ENCODE measurements around the gene QRSL1.
"Not testable (repeated sequence)": the region's sequence is repeated elsewhere in the genome, so short reads cannot be mapped to it uniquely, and the experiment has no call there.

Gene QRSL1

DNA sequence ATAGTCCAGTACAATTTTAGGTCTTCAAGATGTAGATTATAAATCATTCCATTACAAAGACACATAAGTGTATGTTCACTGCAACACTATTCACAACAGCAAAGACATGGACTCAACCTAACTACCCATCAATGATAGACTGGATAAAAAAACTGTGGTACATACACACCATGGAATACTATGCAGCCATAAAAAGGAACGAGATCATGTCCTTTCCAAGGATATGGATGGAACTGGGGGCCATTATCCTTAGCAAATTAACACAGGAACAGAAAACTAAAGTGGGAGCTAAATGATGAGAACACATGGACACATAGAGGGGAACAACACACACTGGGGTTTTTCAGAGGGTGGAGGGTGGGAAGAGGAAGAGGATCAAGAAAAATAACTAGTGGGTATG lies 6.3 kb upstream of the QRSL1 start:
- DNase-seq (ENCODE audit: low spot score) = no peak

DNA sequence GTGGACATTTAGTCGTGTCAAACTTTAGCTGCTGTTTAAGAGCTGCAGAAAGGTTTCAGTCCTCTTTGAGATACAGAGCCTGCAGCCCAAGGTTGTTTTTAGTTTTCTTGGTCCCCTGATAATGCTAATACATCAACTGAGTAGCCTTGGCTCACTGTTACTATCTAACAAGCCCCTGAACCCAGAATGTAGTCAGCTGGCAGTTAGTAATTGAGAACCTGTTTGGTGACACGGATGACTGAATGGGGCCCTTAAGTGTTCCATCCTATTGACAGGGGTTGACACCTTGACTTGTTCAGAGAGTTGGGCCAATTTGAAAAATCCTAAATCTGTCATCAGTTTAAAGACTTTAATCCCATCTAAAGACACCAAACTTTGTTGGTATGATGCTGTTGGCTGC lies 2.9 kb upstream of the QRSL1 start:
- no peak for DNase-seq (ENCODE audit: low spot score)

DNA sequence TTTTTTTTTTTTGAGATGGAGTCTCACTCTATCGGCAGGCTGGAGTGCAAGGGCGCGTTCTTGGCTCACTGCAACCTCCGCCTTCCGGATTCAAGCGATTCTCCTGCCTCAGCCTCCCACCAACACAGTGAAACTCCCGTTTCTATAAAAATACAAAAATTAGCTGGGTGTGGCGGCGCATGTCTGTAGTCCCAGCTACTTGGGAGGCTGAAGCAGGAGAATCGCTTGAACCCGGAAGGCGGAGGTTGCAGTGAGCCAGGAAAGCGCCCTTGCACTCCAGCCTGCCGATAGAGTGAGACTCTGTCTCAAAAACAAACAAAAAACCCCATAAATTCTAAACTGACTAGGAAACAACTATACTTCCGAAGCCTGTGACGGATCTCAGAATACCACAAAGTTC lies 1.6 kb upstream of the QRSL1 start:
- DNase-seq (ENCODE audit: low spot score) = not testable (repeated sequence)

DNA sequence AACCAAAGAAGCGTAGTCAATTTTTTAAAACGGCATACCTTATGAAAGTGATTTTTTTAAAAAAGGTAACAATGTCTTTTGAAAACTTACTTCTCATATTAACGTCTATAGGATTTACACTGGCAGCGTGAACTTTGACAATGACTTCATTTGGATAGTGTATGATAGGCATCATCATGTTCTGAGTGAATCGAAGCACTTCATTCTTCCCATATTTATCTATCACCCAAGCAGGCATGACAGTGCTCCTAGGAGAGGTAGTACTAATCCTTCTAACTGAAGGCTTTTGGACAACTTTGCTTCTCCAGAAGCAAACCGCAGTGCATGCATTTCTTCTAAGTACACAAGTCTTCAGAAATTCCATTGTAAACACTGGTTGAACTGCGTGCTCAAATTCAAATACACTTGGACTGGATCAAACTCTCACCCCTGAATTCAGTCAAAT lies 698 bp upstream of the QRSL1 start:
- DNase-seq (ENCODE audit: low spot score) = peak; percentile 7

- DNase-seq (ENCODE audit: low spot score) = no peak
Measured at GRCh38 chr6:106629859-106630163, 433 bp downstream of the QRSL1 start.

DNA sequence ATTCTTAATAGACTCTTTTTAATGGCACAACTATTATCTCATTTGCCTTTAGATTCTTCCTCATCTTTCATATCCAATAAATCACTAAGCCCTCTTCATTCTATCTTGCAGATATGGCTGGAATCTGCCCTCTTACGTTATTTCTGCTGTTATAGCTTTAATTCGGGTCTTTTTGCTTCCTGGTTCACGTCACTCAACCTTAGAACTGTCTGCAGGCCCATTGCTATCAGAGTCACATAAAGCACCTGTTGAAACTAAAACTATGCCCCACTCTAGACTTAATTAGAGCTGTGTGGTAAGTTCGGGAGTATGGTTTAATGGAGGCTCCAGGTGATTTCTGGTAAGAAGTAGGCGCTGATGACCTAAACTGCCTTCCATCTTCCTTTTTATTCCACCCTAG lies 988 bp downstream of the QRSL1 start:
- DNase-seq (ENCODE audit: low spot score) = peak; percentile 29

DNA sequence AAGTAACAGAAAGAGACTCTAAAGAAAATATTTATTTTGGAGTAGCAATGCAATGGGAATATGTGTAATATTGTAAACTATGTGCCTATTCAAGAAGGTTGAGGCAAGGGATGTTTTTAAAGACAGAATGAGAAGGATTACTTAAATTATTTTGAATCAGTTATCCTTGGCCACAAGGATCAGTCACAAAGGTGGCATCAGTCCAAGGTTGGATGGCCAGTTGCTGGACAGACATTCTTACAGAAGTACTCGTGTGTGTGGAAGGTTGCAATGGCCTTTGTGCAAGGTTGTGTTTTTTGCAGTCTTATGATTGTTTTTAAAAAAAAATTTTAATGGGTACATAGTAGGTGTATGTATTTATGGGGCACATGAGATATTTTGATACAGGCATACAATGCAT lies 2.0 kb downstream of the QRSL1 start:
- no peak for DNase-seq (ENCODE audit: low spot score)

- no peak for DNase-seq (ENCODE audit: low spot score)
Measured at GRCh38 chr6:106634565-106634964, 5.2 kb downstream of the QRSL1 start.

GRCh38 chr6:106637051-106637716 lies 7.8 kb downstream of the QRSL1 start:
- no peak for DNase-seq (ENCODE audit: low spot score)

DNA sequence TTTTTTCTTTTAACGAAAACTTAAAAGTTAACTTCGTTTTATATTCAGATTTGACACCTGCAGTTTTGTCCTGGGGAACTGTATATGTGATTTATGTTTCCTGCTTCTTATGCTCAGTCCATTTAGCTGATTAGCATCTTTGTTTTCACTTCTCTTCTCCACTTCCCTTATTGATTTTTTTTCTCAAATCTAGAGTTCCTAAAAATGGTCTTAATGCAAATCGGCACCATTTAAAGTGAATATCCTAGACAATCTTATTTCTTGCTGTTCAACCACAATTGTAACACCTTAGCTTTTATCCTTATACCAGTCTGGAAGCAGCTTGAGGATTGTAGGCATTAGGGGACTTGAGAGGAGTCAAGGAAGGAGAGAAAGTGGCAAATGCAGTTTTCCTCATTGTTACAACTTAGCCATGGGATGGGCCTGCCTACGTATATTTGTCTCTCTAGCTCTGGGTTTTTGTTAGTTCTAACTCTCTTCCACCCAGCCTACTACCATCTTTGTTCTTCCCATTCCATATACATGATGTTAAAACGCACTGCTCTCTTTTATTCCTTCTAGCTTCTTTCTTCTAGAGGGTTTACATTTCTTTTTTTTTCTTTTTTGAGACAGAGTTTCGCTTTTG lies 8.5 kb downstream of the QRSL1 start:
- DNase-seq (ENCODE audit: low spot score) = no peak

DNA sequence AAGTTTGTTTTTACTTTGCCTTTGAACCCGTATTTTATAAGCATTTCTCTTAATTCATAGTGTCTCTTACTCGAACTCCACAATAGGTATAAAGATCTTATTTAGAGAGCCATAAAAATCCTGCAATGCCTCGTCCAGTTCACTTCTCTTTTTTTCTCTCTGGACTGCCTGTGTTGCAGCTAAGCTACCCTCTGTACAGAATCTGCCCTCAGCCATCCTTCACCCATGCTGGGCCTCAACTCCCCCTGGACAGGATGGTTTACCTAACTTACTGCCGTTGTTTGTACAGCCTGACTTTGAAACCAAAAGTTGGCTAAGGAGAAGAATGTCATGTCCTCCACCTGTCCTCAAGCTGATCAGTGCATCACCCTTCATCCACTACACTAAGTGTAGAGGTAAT lies 10.4 kb downstream of the QRSL1 start:
- DNase-seq (ENCODE audit: low spot score) = no peak

DNA sequence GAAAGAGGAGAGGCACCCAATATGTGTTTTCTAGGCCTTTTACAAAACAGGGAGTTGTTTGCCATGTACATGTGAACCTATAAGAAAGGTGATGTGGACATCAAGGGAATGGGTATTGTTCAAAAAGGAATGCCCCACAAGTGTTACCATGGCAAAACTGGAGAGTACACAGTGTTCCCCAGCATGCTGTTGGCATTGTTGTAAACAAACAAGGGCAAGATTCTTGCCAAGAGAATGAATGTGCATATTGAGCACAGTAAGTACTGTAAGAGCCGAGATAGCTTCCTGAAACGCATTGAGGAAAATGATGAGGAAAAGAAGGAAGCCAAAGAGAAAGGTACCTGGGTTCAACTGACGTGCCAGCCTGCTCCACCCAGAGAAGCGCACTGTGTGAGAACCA lies 13.1 kb downstream of the QRSL1 start:
- no peak for DNase-seq (ENCODE audit: low spot score)

DNA sequence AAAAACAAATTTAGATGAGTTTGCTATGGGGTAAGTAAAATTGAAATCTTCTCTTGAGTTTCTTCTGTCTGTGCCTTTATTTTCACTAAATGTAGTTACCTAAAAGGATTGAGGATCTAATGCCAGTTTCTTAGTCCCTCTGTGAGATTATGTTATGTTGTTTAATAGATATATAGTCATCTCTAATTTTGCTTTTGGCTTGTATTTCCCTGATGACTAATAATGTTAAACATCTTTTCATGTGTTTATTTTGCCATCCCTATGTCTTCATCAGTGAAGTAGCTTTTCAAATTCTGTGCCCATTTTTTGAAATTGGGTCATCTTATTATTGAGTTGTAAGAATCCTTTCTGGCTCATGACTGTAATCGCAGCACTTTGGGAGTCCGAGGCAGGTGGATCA lies 13.7 kb downstream of the QRSL1 start:
- no peak for DNase-seq (ENCODE audit: low spot score)

- no peak for DNase-seq (ENCODE audit: low spot score)
Measured at GRCh38 chr6:106648651-106649308, 19.4 kb downstream of the QRSL1 start.

- DNase-seq (ENCODE audit: low spot score) = no peak
Measured at GRCh38 chr6:106658469-106658868, 29.1 kb downstream of the QRSL1 start.

- DNase-seq (ENCODE audit: low spot score) = no peak
Measured at GRCh38 chr6:106659859-106660258, 30.5 kb downstream of the QRSL1 start.

DNA sequence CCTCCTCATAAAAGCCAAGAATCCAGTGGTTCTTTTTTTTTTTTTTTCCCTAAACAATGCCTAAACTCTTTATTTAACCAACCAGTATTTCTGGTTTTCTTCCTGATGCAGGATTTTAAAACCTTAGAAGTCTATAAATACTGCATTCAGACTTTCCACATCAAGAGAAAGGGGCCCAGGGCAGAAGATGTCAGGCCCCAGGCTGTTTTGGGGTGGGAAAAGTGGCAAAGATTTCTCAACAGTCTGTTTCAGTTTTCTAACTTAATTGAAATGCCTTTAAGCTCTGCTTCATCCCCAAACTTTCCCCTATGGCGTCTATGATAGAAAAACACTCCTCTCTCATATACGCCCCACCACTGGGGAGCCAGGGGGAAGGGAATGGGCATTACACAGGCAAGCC lies 33.1 kb downstream of the QRSL1 start:
- no peak for DNase-seq (ENCODE audit: low spot score)

DNA sequence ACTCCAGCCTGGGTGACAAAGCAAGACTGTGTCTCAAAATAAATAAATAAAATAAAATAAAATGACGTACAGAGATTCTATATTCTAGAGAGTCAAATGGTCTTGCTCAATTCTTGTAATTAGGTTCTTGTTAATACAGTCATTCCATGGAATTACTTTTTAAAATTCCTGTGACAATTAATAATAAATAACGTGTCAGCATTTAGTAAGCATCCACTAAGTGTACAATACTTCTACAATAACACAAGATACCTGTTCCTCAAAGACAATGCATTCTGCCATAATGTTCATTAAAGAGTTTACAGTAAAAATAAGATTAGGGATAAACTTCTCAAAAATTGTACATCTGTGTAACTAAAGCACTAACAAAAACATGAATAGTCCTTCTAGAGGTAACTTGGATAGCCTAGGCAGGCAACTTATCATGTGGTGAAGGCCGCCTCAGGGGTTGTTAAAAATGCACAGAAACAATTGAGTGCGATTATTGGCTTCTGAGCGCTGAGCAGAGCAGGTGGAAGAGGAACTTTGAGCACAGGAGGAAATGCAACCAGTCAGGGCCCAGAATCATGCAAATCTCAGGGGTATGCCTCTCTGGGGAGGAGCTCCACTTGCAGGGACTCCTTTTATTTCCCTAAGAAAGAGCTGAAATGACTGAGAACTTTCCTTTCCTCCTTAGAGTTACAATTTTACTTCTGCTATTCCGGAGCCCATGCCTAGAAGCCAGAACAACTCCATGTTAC lies 37.1 kb downstream of the QRSL1 start:
- DNase-seq (ENCODE audit: low spot score) = no peak

GRCh38 chr6:106667022-106667402 lies 37.6 kb downstream of the QRSL1 start:
- no peak for DNase-seq (ENCODE audit: low spot score)

DNA sequence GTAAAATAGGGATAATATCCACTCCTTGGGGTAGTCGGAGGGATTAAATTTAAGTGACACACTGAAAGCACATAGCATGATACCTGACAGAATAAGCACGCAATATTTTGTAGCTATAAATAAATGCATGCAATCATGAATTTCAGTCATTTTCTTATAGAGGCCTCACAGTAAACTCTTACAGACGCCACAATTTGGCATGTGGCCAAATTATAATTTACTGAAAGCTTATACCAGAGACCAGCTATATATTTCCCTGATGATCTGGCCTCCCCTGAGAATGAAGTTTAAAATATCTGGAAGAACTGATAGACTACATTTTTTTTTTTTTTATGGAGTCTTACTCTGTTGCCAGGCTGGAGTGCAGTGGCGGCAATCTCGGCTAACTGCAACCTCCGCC lies 40.9 kb downstream of the QRSL1 start:
- no peak for DNase-seq (ENCODE audit: low spot score)

DNA sequence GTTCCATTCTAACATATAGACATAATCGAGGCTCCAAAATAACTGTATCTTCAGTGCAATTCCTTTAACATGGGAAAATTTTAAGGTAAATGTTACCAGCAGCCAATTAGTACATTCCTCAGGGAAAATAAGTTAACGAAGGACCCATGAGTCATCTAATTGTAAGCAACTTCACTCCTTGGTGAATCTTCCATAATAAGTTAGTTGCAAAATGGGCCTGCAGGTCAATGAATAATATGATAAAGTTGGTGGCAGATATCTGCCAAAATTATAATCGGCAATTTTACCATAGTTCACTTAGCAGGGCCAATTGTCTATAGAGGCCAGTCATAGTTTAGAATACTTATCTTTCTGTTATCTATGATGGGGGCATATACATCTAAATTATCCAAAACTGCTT lies 42.3 kb downstream of the QRSL1 start:
- DNase-seq (ENCODE audit: low spot score) = no peak

- no peak for DNase-seq (ENCODE audit: low spot score)
Measured at GRCh38 chr6:106674541-106675229, 45.3 kb downstream of the QRSL1 start.

GRCh38 chr6:106677282-106677681 lies 47.9 kb downstream of the QRSL1 start:
- no peak for DNase-seq (ENCODE audit: low spot score)
